HL-60 (cell line): Measurements from ENCODE around the gene POC1A.

ENCODE experiments used
- DNase-seq, 2 experiments: peaks; one replicate each; pipeline ENCODE4 v3.0.0-alpha.2; 2010 to 2020; ENCODE audit warnings: low read depth in 1 of 2, low spot score in 1 of 2
- H3K27ac ChIP-seq: fragments of 250-450 bp; sonication (Bioruptor Pico); replicated peaks from 2 replicates; pipeline ENCODE4 v1.5.1; 2020; ENCODE audit warnings: mild to moderate bottlenecking, moderate library complexity
- H3K27me3 ChIP-seq: fragments of 250-450 bp; sonication (Bioruptor Pico); 2 replicates; pipeline ENCODE4 v1.5.1; 2021; ENCODE audit warnings: mild to moderate bottlenecking, moderate library complexity; ENCODE audit not compliant: insufficient read depth, poor library complexity, severe bottlenecking
- H3K4me3 ChIP-seq: replicated peaks from 2 replicates; pipeline ENCODE4 v1.5.1; 2011; ENCODE audit warnings: mild to moderate bottlenecking, control low read depth, low read length; ENCODE audit not compliant: insufficient read depth
- CTCF ChIP-seq: IDR thresholded peaks from one replicate; pipeline ENCODE4 v1.5.1; 2011; ENCODE audit warnings: low read length, control low read depth, inconsistent platforms; ENCODE audit not compliant: insufficient read depth
- GABPA ChIP-seq: IDR thresholded peaks from 2 replicates; pipeline ENCODE4 v1.6.1; 2012; ENCODE audit warnings: low read depth
- POLR2AphosphoS5 ChIP-seq: IDR thresholded peaks from 2 replicates; pipeline ENCODE4 v1.6.1; 2012; ENCODE audit warnings: low read depth
- SPI1 ChIP-seq: IDR thresholded peaks from 2 replicates; pipeline ENCODE4 v1.6.1; 2012; ENCODE audit warnings: low read depth, mild to moderate bottlenecking, borderline replicate concordance
- TF ChIP-seq, protein P1 (sequence below): IDR thresholded peaks from 2 replicates; pipeline ENCODE4 v1.6.1; 2012; ENCODE audit warnings: low read depth; ENCODE audit not compliant: insufficient replicate concordance

The POC1A gene

GRCh38 chr3:52047295-52047960 is 106.8 kb downstream of the POC1A start:
- TF ChIP-seq CTCF (no peak), SPI1 (no peak), POLR2AphosphoS5 (no peak), GABPA (no peak)
- TF ChIP-seq, protein P1, sequence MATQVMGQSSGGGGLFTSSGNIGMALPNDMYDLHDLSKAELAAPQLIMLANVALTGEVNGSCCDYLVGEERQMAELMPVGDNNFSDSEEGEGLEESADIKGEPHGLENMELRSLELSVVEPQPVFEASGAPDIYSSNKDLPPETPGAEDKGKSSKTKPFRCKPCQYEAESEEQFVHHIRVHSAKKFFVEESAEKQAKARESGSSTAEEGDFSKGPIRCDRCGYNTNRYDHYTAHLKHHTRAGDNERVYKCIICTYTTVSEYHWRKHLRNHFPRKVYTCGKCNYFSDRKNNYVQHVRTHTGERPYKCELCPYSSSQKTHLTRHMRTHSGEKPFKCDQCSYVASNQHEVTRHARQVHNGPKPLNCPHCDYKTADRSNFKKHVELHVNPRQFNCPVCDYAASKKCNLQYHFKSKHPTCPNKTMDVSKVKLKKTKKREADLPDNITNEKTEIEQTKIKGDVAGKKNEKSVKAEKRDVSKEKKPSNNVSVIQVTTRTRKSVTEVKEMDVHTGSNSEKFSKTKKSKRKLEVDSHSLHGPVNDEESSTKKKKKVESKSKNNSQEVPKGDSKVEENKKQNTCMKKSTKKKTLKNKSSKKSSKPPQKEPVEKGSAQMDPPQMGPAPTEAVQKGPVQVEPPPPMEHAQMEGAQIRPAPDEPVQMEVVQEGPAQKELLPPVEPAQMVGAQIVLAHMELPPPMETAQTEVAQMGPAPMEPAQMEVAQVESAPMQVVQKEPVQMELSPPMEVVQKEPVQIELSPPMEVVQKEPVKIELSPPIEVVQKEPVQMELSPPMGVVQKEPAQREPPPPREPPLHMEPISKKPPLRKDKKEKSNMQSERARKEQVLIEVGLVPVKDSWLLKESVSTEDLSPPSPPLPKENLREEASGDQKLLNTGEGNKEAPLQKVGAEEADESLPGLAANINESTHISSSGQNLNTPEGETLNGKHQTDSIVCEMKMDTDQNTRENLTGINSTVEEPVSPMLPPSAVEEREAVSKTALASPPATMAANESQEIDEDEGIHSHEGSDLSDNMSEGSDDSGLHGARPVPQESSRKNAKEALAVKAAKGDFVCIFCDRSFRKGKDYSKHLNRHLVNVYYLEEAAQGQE, result no peak
- no peak overlapping the region for H3K27ac ChIP-seq
- no peak overlapping the region for H3K4me3 ChIP-seq
- no peak for DNase-seq
- no peaks in the 10 kb centered on the region for H3K27me3 ChIP-seq

DNA sequence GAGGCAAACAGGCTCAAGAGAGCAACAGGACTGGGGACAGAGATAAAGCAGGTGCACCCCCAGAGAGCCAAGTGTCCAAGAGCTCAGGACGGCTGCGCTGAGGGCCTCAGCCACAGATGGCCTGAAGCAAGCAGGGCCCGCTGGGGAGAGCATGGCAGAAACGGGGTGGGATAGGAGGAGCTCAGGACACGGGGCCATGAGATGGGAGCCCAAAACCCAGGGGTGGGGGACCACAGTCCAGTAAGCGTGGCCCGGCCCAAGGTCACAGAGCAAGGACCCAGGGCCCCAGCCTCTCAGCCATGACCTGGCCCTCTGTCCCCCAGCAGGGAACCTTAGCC is 107.4 kb downstream of the POC1A start:
- no peak overlapping the region for H3K27ac ChIP-seq

GRCh38 chr3:52046186-52046901 is 107.9 kb downstream of the POC1A start:
- no peak for DNase-seq
- Histone ChIP-seq H3K27me3 (no peaks in the 10 kb centered on the region), H3K4me3 (no peak overlapping the region), H3K27ac (no peak overlapping the region)
- TF ChIP-seq GABPA (no peak), SPI1 (no peak), POLR2AphosphoS5 (no peak), CTCF (no peak)
- TF ChIP-seq, protein P1, result no peak

More for the DNA sequence above, 107.4 kb downstream of the POC1A start:
- H3K4me3 ChIP-seq, result no peak overlapping the region
- no peak for TF ChIP-seq SPI1
- TF ChIP-seq GABPA, result no peak
- no peak for TF ChIP-seq CTCF
- TF ChIP-seq POLR2AphosphoS5, result no peak
- TF ChIP-seq, protein P1, result no peak
- no peak for DNase-seq
- H3K27me3 ChIP-seq, result no peaks in the 10 kb centered on the region
